Pancreas (tissue), 10 donors: ENCODE measurements around the gene RABGAP1L. TPM values are rescaled to one million over a fixed set of nuclear protein-coding genes. Genes with fewer than 3 reads are reported as not detected.
A peak's percentile ranks its signal among the peaks of the same experiment; 100 is the strongest.

ENCODE experiments used
- ATAC-seq, 4 donors: fragments of 200-7000 bp; cut with Tn5 transposase; one replicate each; pipeline versions ENCODE4 v1.8.0 to v1.9.1; 2020; ENCODE audit warnings: mild to moderate bottlenecking in 4 of 4, moderate library complexity in 4 of 4
- DNase-seq, 6 donors: peaks; one replicate each; pipeline ENCODE4 v3.0.0-alpha.2; 2020
- FAIRE-seq: peaks from 2 replicates; lab custom pipeline; 2012; peaks lifted over from hg19 to GRCh38; lab: Jason Lieb, UNC
- H3K27ac ChIP-seq, 4 donors: fragments of 200-600 bp; sonication (generic); 1 replicate in 3 of 4; 2 replicates in 1 of 4; pipeline versions ENCODE4 v1.5.0 to v1.8.0; 2020
- H3K27me3 ChIP-seq, 4 donors: fragments of 200-600 bp; one replicate each; pipeline ENCODE4 v1.8.0; 2021
- H3K36me3 ChIP-seq, 3 donors: fragments of 200-600 bp; sonication (generic) in 1 of 3; one replicate each; pipeline versions ENCODE4 v1.5.0 to v1.8.0; 2020 to 2021
- H3K4me1 ChIP-seq, 3 donors: fragments of 200-600 bp; one replicate each; pipeline ENCODE4 v1.8.0; 2021
- H3K4me3 ChIP-seq, 4 donors: fragments of 200-600 bp; sonication (generic) in 2 of 4; one replicate each; pipeline versions ENCODE4 v1.5.0 to v1.8.0; 2020 to 2021
- H3K9me3 ChIP-seq, 4 donors: fragments of 200-600 bp; one replicate each; pipeline ENCODE4 v1.8.0; 2021
- CTCF ChIP-seq, 4 donors: fragments of 200-600 bp; sonication (generic) in 3 of 4; IDR thresholded peaks; one replicate each; pipeline versions ENCODE4 v1.5.0 to v1.8.0; 2021; ENCODE audit warnings: antibody characterized with exemption in 4 of 4
- WGBS, 2 donors: extraction: QIAGEN DNeasy Blood & Tissue Kit; methylation state at CpG; one replicate each; pipeline ENCODE4 v1.1.7; 2013; 5-methylcytosine and 5-hydroxymethylcytosine counted together
- intact Hi-C, 3 donors: fragments of 100-400 bp; cut with DNase I; formaldehyde crosslinking; loops; one replicate each; pipeline versions ENCODE4 v1.11.1 to v1.14.2; 2022
- polyA plus RNA-seq, 2 donors: library from polyadenylated mRNA; stranded (reverse); fragments of 200-250 nt; gene quantifications; one replicate each; pipeline ENCODE4 v1.2.3, GENCODE V29; 2013
- total RNA-seq, 6 donors: library from RNA; stranded (reverse); fragmentation: NEBNext Ultra II Directional in 4 of 6; extraction: Animal tissue kit (Norgen Biotek cat#: 25700) in 4 of 6; gene quantifications; one replicate each; pipeline versions ENCODE4 v1.2.1 to v1.2.4, GENCODE V29; 2021 to 2023
- donor health status: healthy with polysubstance abuse.
- donor health status: DM: no; HTN: no; CAD: no; lungs with moderate emphysema.
- donor health status: DM: no; HTN: no; CAD: no.
- donor health status: control.
- donor health status: control.
- donor health status: Bipolar disorder and iron deficiency.
- donor health status: DM: yes; HTN: yes; CAD: no.
- donor health status: DM: no; HTN: no; CAD: no.
- donor health status: DM: no; HTN: no; CAD: no.
- donor health status: DM: yes; HTN: yes; CAD: no.

RABGAP1L gene
- total and polyA plus RNA-seq, 8 donors = 13.9 to 64.8 (median 36.1) TPM

DNA sequence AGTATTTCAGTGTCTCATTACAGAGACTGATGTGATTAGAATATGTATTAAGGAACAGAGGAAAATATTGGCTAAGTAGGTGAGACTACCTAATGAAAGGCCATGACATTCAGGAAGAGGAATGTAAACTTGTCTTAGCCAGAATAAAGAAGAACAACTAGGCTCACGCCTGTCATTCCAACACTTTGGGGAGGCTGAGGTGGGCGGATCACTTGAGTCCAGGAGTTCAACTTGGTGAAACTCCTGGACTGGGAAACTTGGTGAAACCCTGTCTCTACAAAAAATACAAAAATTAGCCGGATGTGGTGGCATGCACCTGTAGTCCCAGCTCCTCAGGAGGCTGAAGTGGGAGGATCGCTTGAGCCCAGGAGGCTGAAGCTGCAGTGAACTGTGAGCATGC, 825.6 kb downstream of the RABGAP1L start:
- no peak for TF ChIP-seq CTCF (IDR thresholded peaks at IDR 0.05)
- intact Hi-C loops = loop anchor here in 2 of 3 donors (10.0 kb wide), 3 partner anchors 100 to 220 kb away; no protein-coding TSS in a partner anchor
- ATAC-seq = no peak
- WGBS, 2 donors = 97 to 98% methylated on average over 4 of the region's 4 CpGs
- Histone ChIP-seq H3K27me3 (no peaks in the 10 kb centered on the region), H3K9me3 (no peaks in the 10 kb centered on the region), H3K4me1 (no peaks in the 10 kb centered on the region), H3K4me3 (no peak overlapping the region), H3K27ac (no peak overlapping the region), H3K36me3 (peaks cover 0 to 24% (median 0%) of the 10 kb centered on the region in 3 donors)
- no peak for DNase-seq
- FAIRE-seq = no peak

DNA sequence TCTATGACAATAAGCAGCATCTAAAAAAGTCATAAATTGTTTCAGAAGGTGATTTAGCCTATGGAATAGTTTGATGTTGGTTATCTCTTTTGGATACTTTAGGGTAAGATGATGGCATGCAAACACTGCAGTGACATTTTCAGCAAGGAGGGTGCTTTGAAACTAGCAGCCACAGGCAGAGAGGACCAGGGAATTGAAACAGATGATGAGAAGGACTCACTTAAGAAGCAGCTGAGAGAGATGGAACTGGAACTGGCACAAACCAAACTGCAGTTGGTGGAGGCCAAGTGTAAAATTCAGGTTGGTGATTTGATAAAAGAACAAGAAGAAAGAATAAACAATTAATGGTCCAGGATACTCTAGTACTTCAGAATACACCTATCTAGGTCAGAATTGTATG, 829.2 kb downstream of the RABGAP1L start:
- TF ChIP-seq CTCF (IDR thresholded peaks at IDR 0.05) = no peak
- no peaks in the 10 kb centered on the region for H3K27me3 ChIP-seq
- H3K27ac ChIP-seq = no peak overlapping the region
- intact Hi-C loops = loop anchor here in 2 of 3 donors (10.0 kb wide), 3 partner anchors 104 to 224 kb away; no protein-coding TSS in a partner anchor
- H3K36me3 ChIP-seq = peaks cover 0 to 9% (median 0%) of the 10 kb centered on the region in 3 donors
- ATAC-seq (no peak), DNase-seq (no peak), FAIRE-seq (no peak)
- H3K4me3 ChIP-seq = no peak overlapping the region
- no peaks in the 10 kb centered on the region for H3K4me1 ChIP-seq
- no peaks in the 10 kb centered on the region for H3K9me3 ChIP-seq

GRCh38 chr1:174988986-174989385, 829.7 kb downstream of the RABGAP1L start:
- Histone ChIP-seq H3K9me3 (no peaks in the 10 kb centered on the region), H3K4me1 (no peaks in the 10 kb centered on the region), H3K27ac (no peak overlapping the region), H3K4me3 (no peak overlapping the region), H3K36me3 (peaks cover 0 to 9% (median 0%) of the 10 kb centered on the region in 3 donors), H3K27me3 (no peaks in the 10 kb centered on the region)
- 88 to 94% methylated on average over 3 of the region's 3 CpGs for WGBS, 2 donors
- intact Hi-C loops = loop anchor here in 2 of 3 donors (10.0 kb wide), 3 partner anchors 104 to 224 kb away; no protein-coding TSS in a partner anchor
- ATAC-seq (no peak), FAIRE-seq (no peak), DNase-seq (no peak)
- no peak for TF ChIP-seq CTCF (IDR thresholded peaks at IDR 0.05)

GRCh38 chr1:174989536-174990220, 830.4 kb downstream of the RABGAP1L start:
- H3K4me3 ChIP-seq = peak overlapping the region in 1 of 4 donors; percentile 40

More at GRCh38 chr1:174989536-174990220, 830.4 kb downstream of the RABGAP1L start:
- TF ChIP-seq CTCF (IDR thresholded peaks at IDR 0.05) = no peak
- peak in 3 of 4 donors; percentile 39 to 46 (median 46) for ATAC-seq
- Histone ChIP-seq H3K27ac (peak overlapping the region in 2 of 4 donors; percentile 74 to 79), H3K4me1 (no peaks in the 10 kb centered on the region), H3K9me3 (no peaks in the 10 kb centered on the region), H3K27me3 (no peaks in the 10 kb centered on the region), H3K36me3 (peaks cover 0 to 9% (median 0%) of the 10 kb centered on the region in 3 donors)
- no peak for FAIRE-seq
- intact Hi-C loops = loop anchor here in 2 of 3 donors (10.0 kb wide), 3 partner anchors 105 to 225 kb away; no protein-coding TSS in a partner anchor
- WGBS, 2 donors = 64 to 72% methylated on average over 5 of the region's 5 CpGs
- no peak for DNase-seq
